ENCODE results near the gene KEL.
A peak's percentile ranks its signal among the peaks of the same experiment; 100 is the strongest.

KEL gene

GRCh38 chr7:142941541-142941940, 20.6 kb downstream of the KEL start:
- Histone ChIP-seq H3K36me3 (ENCODE audit: insufficient read depth, low read length) (no peaks in the 10 kb centered on the region), H3K9ac (ENCODE audit: low read depth, low read length) (no peak overlapping the region), H3K4me2 (ENCODE audit: insufficient read depth, low read length) (no peak overlapping the region), H3K4me1 (ENCODE audit: insufficient read depth, low read length) (no peaks in the 10 kb centered on the region), H4K20me1 (ENCODE audit: insufficient read depth, low read length) (no peaks in the 10 kb centered on the region), H3K9me3 (ENCODE audit: insufficient read depth, low read length, severe bottlenecking) (no peaks in the 10 kb centered on the region), H3K27ac (ENCODE audit: low read length) (no peak overlapping the region), H3K79me2 (ENCODE audit: insufficient read depth, low read length) (no peaks in the 10 kb centered on the region), H3K4me3 (ENCODE audit: low read depth in 1 of 2, low read length in 2 of 2) (no peak overlapping the region), H2AFZ (ENCODE audit: low read depth, low read length) (no peak overlapping the region), H3K27me3 (ENCODE audit: insufficient read depth, low read length, poor library complexity) (no peaks in the 10 kb centered on the region)
- DNase-seq (no peak), ATAC-seq (ENCODE audit: insufficient read depth, low read depth) (no peak)
- TF ChIP-seq EZH2 (IDR thresholded peaks at IDR 0.05; ENCODE audit: borderline replicate concordance, low read depth, low read length, severe bottlenecking) (no peak), CTCF (IDR thresholded peaks at IDR 0.05; ENCODE audit: borderline replicate concordance, extremely low read depth, low read length, poor library complexity, severe bottlenecking) (no peak)

GRCh38 chr7:142940966-142941535, 21.1 kb downstream of the KEL start:
- no peaks in the 10 kb centered on the region for H3K9me3 ChIP-seq (ENCODE audit: insufficient read depth, low read length, severe bottlenecking)
- no peaks in the 10 kb centered on the region for H4K20me1 ChIP-seq (ENCODE audit: insufficient read depth, low read length)
- H3K4me1 ChIP-seq (ENCODE audit: insufficient read depth, low read length) = no peaks in the 10 kb centered on the region
- no peak overlapping the region for H3K9ac ChIP-seq (ENCODE audit: low read depth, low read length)
- H3K36me3 ChIP-seq (ENCODE audit: insufficient read depth, low read length) = no peaks in the 10 kb centered on the region
- H3K27ac ChIP-seq (ENCODE audit: low read length) = no peak overlapping the region
- no peaks in the 10 kb centered on the region for H3K27me3 ChIP-seq (ENCODE audit: insufficient read depth, low read length, poor library complexity)
- DNase-seq (no peak), ATAC-seq (ENCODE audit: insufficient read depth, low read depth) (no peak)
- no peaks in the 10 kb centered on the region for H3K79me2 ChIP-seq (ENCODE audit: insufficient read depth, low read length)
- H2AFZ ChIP-seq (ENCODE audit: low read depth, low read length) = no peak overlapping the region
- H3K4me3 ChIP-seq (ENCODE audit: low read depth in 1 of 2, low read length in 2 of 2) = no peak overlapping the region
- TF ChIP-seq EZH2 (IDR thresholded peaks at IDR 0.05; ENCODE audit: borderline replicate concordance, low read depth, low read length, severe bottlenecking) = no peak
- TF ChIP-seq CTCF (IDR thresholded peaks at IDR 0.05; ENCODE audit: borderline replicate concordance, extremely low read depth, low read length, poor library complexity, severe bottlenecking) = no peak
- no peak overlapping the region for H3K4me2 ChIP-seq (ENCODE audit: insufficient read depth, low read length)

GRCh38 chr7:142939226-142939910, 22.8 kb downstream of the KEL start, which contains the start of gene LLCFC1:
LLCFC1 (plus strand) TSS chr7:142939484; CDS start chr7:142939622, 138 bp downstream.
- peak; percentile 54; the same call in 1 of the 3 replicates for ATAC-seq (ENCODE audit: insufficient read depth, low read depth)
- Histone ChIP-seq H3K4me3 (ENCODE audit: low read depth in 1 of 2, low read length in 2 of 2) (no peak within 1 kb of the TSS), H2AFZ (ENCODE audit: low read depth, low read length) (no peak within 1 kb of the TSS), H3K27me3 (ENCODE audit: insufficient read depth, low read length, poor library complexity) (no peaks in the 10 kb centered on the region), H4K20me1 (ENCODE audit: insufficient read depth, low read length) (no peaks in the 10 kb centered on the region), H3K27ac (ENCODE audit: low read length) (no peak within 1 kb of the TSS), H3K36me3 (ENCODE audit: insufficient read depth, low read length) (no peaks in the 10 kb centered on the region), H3K4me1 (ENCODE audit: insufficient read depth, low read length) (no peaks in the 10 kb centered on the region), H3K9me3 (ENCODE audit: insufficient read depth, low read length, severe bottlenecking) (no peaks in the 10 kb centered on the region), H3K79me2 (ENCODE audit: insufficient read depth, low read length) (no peaks in the 10 kb centered on the region), H3K9ac (ENCODE audit: low read depth, low read length) (no peak within 1 kb of the TSS), H3K4me2 (ENCODE audit: insufficient read depth, low read length) (no peak within 1 kb of the TSS)
- no peak for TF ChIP-seq EZH2 (IDR thresholded peaks at IDR 0.05; ENCODE audit: borderline replicate concordance, low read depth, low read length, severe bottlenecking)
- TF ChIP-seq CTCF (IDR thresholded peaks at IDR 0.05; ENCODE audit: borderline replicate concordance, extremely low read depth, low read length, poor library complexity, severe bottlenecking) = peak; percentile 35
- DNase-seq = peak; percentile 20
